Adipose tissue (tissue), 3 donors: ENCODE data around the gene C15orf39. TPM values are rescaled to one million over a fixed set of nuclear protein-coding genes. Genes with fewer than 3 reads are reported as not detected.
"Not testable (repeated sequence)": the region's sequence is repeated elsewhere in the genome, so short reads cannot be mapped to it uniquely, and the experiment has no call there.

Experiments used
- H3K27ac ChIP-seq: one replicate; pipeline ENCODE4 v1.5.1; 2013; ENCODE audit warnings: low read depth, low read length
- WGBS, 3 donors: extraction: QIAGEN DNeasy Blood & Tissue Kit; methylation state at CpG; one replicate each; pipeline ENCODE4 v1.1.7; 2013; 5-methylcytosine and 5-hydroxymethylcytosine counted together
- polyA plus RNA-seq, 3 donors: library from polyadenylated mRNA; stranded (reverse); fragments of 200-250 nt; gene quantifications; one replicate each; pipeline ENCODE4 v1.2.3, GENCODE V29; 2013
- donor health status: healthy with polysubstance abuse.
- donor health status: Bipolar disorder and iron deficiency.
- donor health status: healthy.

Gene C15orf39
- polyA plus RNA-seq, 3 donors = 9.2 to 18.9 (median 11.1) TPM

- 90 to 95% (median 92%) methylated on average over 11 of the region's 11 CpGs for WGBS, 3 donors
- H3K27ac ChIP-seq = no peak overlapping the region
These were observed 4.3 kb downstream of the C15orf39 start for GRCh38 chr15:75206006-75206405.

DNA sequence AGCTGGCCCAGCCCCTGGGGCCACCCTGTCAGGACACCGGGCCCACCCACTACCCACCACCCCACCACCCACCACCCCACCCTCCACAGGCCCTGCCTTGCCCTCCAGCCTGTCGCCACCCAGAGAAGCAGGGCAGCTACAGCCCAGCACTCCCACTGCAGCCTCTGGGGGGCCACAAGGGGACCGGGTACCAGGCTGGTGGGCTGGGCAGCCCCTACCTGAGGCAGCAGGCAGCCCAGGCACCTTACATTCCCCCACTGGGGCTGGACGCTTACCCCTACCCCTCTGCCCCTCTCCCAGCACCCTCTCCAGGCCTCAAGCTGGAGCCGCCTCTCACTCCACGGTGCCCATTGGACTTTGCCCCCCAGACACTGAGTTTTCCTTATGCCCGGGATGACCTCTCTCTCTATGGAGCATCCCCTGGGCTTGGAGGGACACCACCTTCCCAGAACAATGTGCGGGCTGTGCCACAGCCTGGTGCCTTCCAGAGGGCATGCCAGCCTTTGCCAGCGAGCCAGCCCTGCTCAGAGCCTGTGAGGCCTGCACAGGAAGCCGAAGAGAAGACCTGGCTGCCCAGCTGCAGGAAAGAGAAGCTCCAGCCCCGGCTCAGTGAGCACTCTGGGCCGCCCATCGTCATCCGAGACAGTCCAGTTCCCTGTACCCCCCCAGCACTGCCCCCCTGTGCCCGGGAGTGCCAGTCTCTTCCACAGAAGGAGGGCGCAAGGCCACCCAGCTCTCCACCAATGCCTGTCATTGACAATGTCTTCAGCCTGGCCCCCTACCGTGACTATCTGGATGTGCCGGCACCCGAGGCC, 5.3 kb downstream of the C15orf39 start:
- WGBS, 3 donors = 69 to 80% (median 76%) methylated on average over 19 of the region's 19 CpGs
- no peak overlapping the region for H3K27ac ChIP-seq

DNA sequence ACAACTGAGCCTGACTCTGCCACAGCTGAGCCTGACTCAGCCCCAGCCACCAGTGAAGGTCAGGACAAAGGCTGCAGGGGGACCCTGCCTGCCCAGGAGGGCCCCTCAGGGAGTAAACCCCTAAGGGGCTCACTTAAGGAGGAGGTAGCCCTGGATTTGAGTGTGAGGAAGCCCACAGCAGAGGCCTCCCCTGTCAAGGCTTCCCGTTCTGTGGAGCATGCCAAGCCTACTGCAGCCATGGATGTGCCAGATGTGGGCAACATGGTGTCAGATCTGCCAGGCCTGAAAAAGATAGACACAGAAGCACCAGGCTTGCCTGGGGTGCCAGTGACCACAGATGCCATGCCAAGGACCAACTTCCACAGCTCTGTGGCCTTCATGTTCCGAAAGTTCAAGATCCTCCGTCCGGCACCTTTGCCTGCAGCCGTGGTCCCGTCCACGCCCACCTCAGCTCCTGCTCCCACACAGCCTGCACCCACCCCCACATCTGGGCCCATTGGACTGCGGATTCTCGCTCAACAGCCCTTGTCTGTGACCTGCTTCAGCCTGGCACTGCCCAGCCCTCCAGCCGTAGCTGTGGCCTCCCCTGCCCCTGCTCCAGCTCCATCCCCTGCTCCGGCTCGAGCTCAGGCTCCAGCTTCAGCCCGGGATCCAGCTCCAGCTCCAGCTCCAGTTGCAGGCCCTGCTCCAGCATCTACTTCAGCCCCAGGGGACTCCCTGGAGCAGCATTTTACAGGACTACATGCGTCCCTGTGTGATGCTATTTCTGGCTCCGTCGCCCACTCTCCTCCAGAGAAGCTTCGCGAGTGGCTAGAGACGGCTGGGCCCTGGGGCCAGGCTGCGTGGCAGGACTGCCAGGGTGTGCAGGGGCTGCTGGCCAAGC, 6.2 kb downstream of the C15orf39 start:
- no peak overlapping the region for H3K27ac ChIP-seq
- WGBS, 3 donors = 85 to 87% (median 87%) methylated on average over 20 of the region's 20 CpGs

GRCh38 chr15:75208501-75209288, 7.0 kb downstream of the C15orf39 start:
- WGBS, 3 donors = 73 to 87% (median 87%) methylated on average over 32 of the region's 32 CpGs
- H3K27ac ChIP-seq = no peak overlapping the region

DNA sequence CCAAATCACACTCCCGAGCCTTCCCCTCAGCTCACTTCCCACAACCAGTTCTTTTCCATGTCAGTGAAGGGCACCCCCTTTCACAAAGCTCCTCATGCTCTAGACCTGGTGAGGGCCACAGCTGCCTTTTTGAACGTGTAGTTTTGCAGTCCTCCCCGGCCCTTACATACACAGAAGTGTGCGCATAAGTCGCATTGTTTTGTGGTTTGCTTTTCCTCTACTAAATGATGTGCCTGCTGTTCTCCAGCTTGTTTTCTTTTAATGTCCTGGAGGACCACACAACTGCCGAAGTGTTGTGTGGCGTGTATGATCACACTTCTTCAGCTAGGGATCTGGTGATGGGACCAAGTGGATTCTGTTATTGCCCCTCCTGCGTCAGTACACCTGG, 7.6 kb downstream of the C15orf39 start:
- 66 to 86% (median 70%) methylated on average over 8 of the region's 8 CpGs for WGBS, 3 donors
- H3K27ac ChIP-seq = no peak overlapping the region

DNA sequence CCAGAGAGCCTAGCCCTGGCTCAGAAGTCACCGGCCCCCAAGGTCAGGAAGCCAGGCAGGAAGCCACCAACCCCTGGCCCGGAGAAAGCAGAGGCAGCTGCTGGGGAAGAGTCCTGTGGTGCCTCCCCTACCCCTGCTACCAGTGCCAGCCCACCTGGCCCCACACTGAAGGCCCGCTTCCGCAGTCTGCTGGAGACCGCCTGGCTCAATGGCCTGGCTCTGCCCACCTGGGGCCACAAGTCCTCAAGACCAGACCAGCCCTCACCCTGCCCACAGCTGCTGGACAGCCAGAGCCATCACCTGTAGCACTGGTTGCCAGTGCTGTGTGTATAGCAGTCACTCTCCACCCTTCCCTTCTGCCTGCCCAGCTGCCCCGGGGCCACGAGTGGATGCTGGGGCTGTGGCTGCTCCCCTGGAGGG, 9.1 kb downstream of the C15orf39 start:
- H3K27ac ChIP-seq = no peak overlapping the region
- 66 to 72% (median 67%) methylated on average over 7 of the region's 7 CpGs for WGBS, 3 donors

DNA sequence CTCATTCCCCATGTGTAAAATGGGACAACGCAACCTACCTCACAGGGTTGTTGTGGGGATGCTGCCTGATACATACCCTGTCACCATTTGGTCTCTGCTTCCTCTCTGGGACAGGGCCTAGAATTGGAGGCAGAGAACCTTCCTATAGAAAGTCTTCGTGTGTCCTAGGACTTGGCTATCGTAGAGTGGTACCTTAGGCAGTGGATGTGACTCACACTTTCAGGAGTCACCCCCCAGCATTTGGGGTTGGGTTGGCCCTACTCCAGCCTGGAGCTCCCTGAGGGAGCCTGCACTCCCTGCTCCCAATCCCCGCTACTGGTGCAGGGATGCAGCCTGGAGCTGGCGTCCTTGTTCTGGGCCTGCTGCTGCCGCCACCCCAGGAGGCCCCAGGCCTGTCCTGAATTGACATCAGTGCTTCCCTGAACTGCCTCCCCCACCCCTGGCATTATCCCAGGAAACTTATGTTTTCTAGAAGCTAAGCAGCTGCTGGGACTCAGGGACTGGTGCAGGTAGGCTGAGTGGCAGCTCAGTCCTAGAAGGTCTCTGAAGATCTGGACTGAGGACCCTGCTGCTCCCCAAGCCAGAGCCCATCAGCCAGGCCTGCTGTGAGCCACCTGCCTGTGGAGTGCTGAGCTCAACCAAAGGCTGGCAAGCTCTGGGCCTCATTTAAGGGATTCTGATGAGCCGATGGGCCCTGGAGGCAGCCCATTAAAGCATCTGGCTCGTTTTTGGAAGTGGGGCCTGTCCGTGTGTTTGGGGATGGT, 9.9 kb downstream of the C15orf39 start:
- WGBS, 3 donors = 73 to 77% (median 75%) methylated on average over 9 of the region's 9 CpGs
- H3K27ac ChIP-seq = no peak overlapping the region

DNA sequence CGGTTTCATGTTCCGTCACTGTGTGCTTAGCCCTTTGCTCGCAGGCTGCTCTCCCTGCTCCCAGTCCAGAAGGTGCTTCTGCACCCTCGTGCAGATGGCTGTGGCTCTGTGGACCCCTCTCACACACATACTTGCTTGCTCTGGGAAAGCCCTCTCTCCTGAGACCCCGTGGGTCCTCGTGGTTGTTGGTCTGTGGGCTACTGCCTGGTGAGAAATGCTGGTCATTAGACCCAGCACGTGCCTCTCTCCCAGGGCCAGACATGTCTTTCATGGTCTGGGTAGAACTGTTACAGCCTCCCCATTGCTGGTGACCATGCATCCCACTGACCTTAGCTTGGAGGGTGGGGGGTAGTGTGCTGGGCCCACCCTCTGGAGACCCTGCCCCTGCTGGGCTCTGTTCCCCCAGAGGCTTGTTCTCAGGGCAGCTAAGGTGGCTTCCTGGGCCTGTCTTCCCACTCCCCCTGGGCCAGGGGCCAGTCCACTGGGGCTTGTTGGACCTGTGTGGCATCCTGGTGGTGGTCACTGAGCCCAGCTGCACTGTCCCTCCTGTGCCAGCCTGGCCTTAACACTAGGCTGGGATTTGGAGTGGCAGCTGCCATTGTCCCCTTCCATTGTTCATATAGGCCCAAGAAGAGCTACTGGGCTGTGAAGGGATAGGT, 10.6 kb downstream of the C15orf39 start:
- WGBS, 3 donors = 82 to 86% (median 82%) methylated on average over 7 of the region's 7 CpGs
- H3K27ac ChIP-seq = no peak overlapping the region

DNA sequence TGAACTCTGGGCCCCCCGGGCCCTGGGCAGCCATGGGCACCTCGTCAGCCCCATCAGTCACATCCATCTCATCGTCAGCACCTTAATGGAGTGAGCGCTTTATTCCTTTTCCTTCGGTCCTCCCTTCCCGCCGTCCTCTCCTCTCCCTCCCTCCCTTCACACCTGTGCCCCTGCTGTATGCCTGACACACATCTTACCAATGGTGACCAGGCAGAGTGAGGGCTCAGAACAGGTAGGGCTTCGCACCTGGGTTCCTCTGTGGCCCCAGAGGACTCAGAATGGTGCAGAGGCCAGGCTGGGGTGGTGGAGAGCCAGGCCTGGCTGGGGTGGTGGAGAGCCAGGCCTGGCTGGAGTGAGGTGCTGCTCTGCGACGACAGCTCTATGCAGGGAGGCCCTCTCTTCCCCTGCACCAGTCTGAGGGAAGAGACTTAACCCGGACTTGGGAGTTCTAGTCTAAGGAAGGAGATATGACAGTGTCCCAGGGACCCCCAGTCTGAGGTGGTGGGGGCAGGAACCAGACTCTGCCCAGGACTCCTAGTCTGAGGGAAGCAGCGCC, 11.6 kb downstream of the C15orf39 start:
- no peak overlapping the region for H3K27ac ChIP-seq
- WGBS, 3 donors = 85 to 90% (median 89%) methylated on average over 12 of the region's 12 CpGs

DNA sequence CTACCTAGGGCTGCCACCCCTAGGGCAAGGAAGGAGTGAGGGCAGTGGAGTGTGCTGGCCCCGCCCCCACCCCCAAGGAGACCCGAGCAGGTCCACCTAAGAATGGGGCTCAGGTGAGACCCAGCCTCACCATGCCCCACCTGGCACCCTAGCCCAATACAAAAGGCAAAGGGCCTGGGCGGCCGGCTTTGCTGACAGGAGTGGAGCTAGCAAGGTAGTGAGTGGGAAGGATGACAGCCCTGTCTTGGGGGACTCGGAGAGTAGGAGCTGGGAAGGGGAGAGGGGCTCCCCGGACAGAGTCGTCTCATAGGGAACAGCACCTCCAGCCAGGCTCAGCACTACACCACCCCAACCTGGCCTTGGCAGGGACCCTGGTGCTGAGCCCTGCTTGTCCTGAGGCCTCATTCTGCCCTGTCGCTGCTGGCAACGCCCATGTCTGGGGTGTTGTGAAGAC, 12.1 kb downstream of the C15orf39 start:
- 87 to 88% (median 88%) methylated on average over 7 to 9 of the region's 9 CpGs for WGBS, 3 donors
- no peak overlapping the region for H3K27ac ChIP-seq

- 57 to 72% (median 70%) methylated on average over 13 of the region's 13 CpGs for WGBS, 3 donors
- no peak overlapping the region for H3K27ac ChIP-seq
These were observed 12.8 kb downstream of the C15orf39 start for GRCh38 chr15:75214293-75215096.

GRCh38 chr15:75215107-75216004, 13.7 kb downstream of the C15orf39 start:
- 91 to 94% (median 93%) methylated on average over 5 of the region's 5 CpGs for WGBS, 3 donors
- H3K27ac ChIP-seq = no peak overlapping the region

DNA sequence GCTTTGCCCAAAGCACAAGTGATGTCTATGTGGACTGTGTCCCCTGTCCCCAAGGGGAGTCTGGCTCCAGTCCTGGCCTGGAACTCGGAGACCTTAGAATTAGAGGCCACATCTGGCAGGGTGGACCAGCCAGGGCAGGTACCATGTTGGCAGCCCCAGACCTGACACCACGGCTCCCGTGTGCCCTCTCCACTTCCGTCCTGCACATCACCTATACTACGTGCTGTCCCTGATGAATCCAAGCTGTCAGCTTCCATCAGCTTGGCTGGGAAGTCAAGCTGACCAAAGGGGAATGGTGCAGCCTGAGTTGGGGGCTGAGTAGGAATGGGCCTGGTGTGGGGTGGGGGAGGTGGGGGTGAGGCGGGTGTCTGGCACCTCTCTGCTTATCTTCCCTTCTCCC, 15.3 kb downstream of the C15orf39 start:
- no peak overlapping the region for H3K27ac ChIP-seq
- WGBS, 3 donors = 80 to 89% (median 88%) methylated on average over 6 of the region's 6 CpGs

DNA sequence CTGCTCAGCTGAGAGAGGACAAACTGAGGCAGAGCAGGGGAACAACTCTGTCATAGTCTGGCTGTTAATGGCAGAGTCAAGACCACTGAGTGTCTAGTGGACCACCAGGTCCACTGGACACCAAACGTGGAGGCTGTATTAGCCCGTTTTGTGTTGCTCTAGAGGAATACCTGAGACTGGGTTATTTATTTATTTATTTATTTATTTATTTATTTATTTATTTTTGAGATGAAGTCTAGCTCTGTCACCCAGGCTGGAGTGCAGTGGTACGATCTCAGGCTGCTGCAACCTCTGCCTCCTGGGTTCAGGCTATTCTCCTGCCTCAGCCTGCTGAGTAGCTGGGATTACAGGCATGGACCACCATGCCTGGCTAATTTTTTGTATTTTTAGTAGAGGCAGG, 15.9 kb downstream of the C15orf39 start:
- 85 to 92% (median 91%) methylated on average over 3 of the region's 3 CpGs for WGBS, 3 donors

DNA sequence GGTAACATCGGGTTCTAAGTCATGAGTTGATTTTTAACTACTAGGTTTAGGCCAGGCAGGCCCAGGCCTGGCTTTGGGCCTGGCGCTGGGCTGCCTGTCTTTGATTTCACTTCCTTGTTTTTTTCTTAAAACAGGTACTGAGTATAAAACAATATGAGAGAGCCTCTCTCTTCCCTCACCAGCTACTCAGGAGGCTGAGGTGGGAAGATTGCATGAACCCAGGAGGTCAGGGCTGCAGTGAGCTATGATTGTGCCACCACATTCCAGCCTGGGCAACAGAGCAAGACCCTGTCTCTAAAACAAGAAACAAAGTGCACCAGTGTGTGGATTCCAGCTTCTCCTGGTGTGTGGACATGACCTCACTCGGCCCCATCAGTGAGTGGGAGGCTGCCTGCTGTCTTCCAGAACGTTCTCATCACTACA, 17.8 kb downstream of the C15orf39 start:
- 56 to 62% (median 62%) methylated on average over 4 of the region's 4 CpGs for WGBS, 3 donors
- not testable (repeated sequence) for H3K27ac ChIP-seq

More for the DNA sequence above, 15.9 kb downstream of the C15orf39 start:
- not testable (repeated sequence) for H3K27ac ChIP-seq
